ENCODE results near the gene CDC42BPB. TPM values are rescaled to one million over a fixed set of nuclear protein-coding genes. Genes with fewer than 3 reads are reported as not detected.
A peak's percentile ranks its signal among the peaks of the same experiment; 100 is the strongest.

CDC42BPB gene
- total and polyA plus RNA-seq, 2 of the 13 experiments (the other 11 are each of a cell fraction or from before 2014, with no cell fraction given), result 19.7 to 32.3 TPM

DNA sequence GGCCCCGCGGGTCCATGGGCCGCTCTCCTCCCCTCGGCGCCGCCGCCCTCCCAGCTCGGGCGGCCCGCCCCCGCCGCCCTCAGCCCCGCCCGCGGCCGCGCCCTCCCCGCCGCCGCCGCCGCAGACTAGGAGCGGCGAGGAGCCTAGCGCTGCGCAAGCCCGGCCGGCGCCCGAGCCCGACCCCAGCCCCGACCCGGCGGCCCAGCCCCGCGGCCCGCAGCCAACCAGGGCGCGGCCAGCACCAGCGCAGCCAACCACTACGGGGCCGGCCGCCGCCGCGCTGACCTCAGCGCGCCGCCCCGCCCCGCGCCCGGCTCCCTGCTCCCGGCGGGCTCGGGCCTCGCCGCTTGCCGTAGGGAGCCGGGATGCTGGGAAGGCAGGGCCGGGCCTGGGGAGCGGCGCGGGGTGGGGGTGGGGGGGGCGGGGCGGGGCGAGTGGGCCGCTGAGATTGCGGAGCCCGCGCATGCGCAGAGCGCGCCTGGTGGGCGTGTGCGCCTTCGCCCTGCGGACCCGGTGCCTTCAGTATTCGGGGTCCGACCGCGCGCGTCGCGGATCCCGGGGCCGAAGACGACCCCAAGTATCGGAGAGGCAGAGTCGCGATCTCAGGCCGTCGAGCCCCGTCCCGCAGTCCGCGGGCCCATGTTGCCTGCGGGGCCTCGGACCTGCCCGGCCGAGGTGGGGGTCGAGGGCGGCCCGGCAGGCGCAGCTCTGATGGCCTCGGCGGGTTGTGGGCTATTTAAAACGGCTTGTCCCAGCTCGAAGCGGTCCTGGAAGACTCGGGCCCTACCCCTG lies at the start of gene CDC42BPB (continued):
- TF ChIP-seq, protein P1, sequence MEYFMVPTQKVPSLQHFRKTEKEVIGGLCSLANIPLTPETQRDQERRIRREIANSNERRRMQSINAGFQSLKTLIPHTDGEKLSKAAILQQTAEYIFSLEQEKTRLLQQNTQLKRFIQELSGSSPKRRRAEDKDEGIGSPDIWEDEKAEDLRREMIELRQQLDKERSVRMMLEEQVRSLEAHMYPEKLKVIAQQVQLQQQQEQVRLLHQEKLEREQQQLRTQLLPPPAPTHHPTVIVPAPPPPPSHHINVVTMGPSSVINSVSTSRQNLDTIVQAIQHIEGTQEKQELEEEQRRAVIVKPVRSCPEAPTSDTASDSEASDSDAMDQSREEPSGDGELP (IDR thresholded peaks at IDR 0.05; ENCODE audit: borderline replicate concordance, low read depth), result no peak
- TF ChIP-seq ZMAT3 (CRISPR knock-in tag; conservative IDR thresholded peaks at IDR 0.05), result no peak
- no peak for TF ChIP-seq NRL (CRISPR knock-in tag; IDR thresholded peaks at IDR 0.05; ENCODE audit: borderline replicate concordance)
- 0 out of 2 replicates have a peak, but pooled peaks have one; percentile 29 for TF ChIP-seq HOXD1 (CRISPR knock-in tag; IDR thresholded peaks at IDR 0.05)
- no peak for TF ChIP-seq PHB2 (IDR thresholded peaks at IDR 0.05; ENCODE audit: partially characterized antibody)
- TF ChIP-seq STAT5B (CRISPR knock-in tag; IDR thresholded peaks at IDR 0.05), result no peak
- TF ChIP-seq ATM (IDR thresholded peaks at IDR 0.05; ENCODE audit: borderline replicate concordance), result no peak
- TF ChIP-seq, protein P2, sequence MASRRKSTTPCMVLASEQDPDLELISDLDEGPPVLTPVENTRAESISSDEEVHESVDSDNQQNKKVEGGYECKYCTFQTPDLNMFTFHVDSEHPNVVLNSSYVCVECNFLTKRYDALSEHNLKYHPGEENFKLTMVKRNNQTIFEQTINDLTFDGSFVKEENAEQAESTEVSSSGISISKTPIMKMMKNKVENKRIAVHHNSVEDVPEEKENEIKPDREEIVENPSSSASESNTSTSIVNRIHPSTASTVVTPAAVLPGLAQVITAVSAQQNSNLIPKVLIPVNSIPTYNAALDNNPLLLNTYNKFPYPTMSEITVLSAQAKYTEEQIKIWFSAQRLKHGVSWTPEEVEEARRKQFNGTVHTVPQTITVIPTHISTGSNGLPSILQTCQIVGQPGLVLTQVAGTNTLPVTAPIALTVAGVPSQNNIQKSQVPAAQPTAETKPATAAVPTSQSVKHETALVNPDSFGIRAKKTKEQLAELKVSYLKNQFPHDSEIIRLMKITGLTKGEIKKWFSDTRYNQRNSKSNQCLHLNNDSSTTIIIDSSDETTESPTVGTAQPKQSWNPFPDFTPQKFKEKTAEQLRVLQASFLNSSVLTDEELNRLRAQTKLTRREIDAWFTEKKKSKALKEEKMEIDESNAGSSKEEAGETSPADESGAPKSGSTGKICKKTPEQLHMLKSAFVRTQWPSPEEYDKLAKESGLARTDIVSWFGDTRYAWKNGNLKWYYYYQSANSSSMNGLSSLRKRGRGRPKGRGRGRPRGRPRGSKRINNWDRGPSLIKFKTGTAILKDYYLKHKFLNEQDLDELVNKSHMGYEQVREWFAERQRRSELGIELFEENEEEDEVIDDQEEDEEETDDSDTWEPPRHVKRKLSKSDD (CRISPR knock-in tag; IDR thresholded peaks at IDR 0.05; ENCODE audit: low read depth), result no peak
- TF ChIP-seq, protein P3, sequence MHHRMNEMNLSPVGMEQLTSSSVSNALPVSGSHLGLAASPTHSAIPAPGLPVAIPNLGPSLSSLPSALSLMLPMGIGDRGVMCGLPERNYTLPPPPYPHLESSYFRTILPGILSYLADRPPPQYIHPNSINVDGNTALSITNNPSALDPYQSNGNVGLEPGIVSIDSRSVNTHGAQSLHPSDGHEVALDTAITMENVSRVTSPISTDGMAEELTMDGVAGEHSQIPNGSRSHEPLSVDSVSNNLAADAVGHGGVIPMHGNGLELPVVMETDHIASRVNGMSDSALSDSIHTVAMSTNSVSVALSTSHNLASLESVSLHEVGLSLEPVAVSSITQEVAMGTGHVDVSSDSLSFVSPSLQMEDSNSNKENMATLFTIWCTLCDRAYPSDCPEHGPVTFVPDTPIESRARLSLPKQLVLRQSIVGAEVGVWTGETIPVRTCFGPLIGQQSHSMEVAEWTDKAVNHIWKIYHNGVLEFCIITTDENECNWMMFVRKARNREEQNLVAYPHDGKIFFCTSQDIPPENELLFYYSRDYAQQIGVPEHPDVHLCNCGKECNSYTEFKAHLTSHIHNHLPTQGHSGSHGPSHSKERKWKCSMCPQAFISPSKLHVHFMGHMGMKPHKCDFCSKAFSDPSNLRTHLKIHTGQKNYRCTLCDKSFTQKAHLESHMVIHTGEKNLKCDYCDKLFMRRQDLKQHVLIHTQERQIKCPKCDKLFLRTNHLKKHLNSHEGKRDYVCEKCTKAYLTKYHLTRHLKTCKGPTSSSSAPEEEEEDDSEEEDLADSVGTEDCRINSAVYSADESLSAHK (CRISPR knock-in tag; IDR thresholded peaks at IDR 0.05; ENCODE audit: borderline replicate concordance), result no peak
- TF ChIP-seq, protein P4, sequence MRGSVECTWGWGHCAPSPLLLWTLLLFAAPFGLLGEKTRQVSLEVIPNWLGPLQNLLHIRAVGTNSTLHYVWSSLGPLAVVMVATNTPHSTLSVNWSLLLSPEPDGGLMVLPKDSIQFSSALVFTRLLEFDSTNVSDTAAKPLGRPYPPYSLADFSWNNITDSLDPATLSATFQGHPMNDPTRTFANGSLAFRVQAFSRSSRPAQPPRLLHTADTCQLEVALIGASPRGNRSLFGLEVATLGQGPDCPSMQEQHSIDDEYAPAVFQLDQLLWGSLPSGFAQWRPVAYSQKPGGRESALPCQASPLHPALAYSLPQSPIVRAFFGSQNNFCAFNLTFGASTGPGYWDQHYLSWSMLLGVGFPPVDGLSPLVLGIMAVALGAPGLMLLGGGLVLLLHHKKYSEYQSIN (CRISPR knock-in tag; IDR thresholded peaks at IDR 0.05; ENCODE audit: borderline replicate concordance), result no peak
- TF ChIP-seq ARNTL (CRISPR knock-in tag; IDR thresholded peaks at IDR 0.05), result no peak
- TF ChIP-seq TCF7 (IDR thresholded peaks at IDR 0.05; ENCODE audit: low read depth), result no peak
- peak; percentile 34; the same call in 1 of the 2 replicates for TF ChIP-seq PITX1 (CRISPR knock-in tag; IDR thresholded peaks at IDR 0.05)
- TF ChIP-seq DR1 (CRISPR knock-in tag; IDR thresholded peaks at IDR 0.05), result no peak
- TF ChIP-seq, protein P5, sequence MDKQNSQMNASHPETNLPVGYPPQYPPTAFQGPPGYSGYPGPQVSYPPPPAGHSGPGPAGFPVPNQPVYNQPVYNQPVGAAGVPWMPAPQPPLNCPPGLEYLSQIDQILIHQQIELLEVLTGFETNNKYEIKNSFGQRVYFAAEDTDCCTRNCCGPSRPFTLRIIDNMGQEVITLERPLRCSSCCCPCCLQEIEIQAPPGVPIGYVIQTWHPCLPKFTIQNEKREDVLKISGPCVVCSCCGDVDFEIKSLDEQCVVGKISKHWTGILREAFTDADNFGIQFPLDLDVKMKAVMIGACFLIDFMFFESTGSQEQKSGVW (CRISPR knock-in tag; IDR thresholded peaks at IDR 0.05; ENCODE audit: borderline replicate concordance), result no peak
- no peak for TF ChIP-seq HMGA1 (CRISPR knock-in tag; conservative IDR thresholded peaks at IDR 0.05)
- no peak for TF ChIP-seq SMYD3 (CRISPR knock-in tag; IDR thresholded peaks at IDR 0.05)
- TF ChIP-seq ZNF225 (CRISPR knock-in tag; IDR thresholded peaks at IDR 0.05), result peak; percentile 86; the same call in 1 of the 2 replicates
- no peak for TF ChIP-seq ZNF382 (CRISPR knock-in tag; IDR thresholded peaks at IDR 0.05; ENCODE audit: borderline replicate concordance)
- TF ChIP-seq ZNF547 (CRISPR knock-in tag; IDR thresholded peaks at IDR 0.05), result 0 out of 2 replicates have a peak, but pooled peaks have one; percentile 49
